Fibroblast of peridontal ligament (primary cell): ENCODE results near the gene ERFL.

ENCODE experiments used
- DNase-seq: peaks from one replicate; pipeline ENCODE4 v3.0.0-alpha.2; 2010; ENCODE audit errors: extremely low read depth

Gene ERFL

GRCh38 chr19:41897820-41898219, 30.4 kb downstream of the ERFL start:
- no peak for DNase-seq

DNA sequence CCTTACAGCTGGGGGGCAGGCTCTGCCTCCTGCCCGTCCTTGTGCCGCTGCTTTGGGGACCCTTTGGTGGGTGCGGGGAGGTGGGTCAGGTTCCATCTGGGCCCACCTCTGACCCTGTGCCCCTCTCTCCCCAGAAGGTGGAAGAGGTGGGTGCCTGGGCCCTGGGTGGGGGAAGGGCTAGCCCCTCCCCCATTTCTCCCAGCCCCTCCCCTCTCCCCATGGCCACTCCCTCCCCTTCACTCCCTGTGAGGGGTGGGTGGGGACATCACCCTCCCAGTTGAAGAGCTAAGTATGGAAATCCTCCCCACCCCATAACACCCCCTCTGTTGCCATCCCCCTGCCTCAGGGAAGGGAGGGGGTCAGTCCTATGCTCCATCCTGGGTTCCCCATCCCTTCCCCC, 31.1 kb downstream of the ERFL start:
- no peak for DNase-seq

- no peak for DNase-seq
Observed at GRCh38 chr19:41896581-41896942, 31.7 kb downstream of the ERFL start.

GRCh38 chr19:41895745-41896580, 32.3 kb downstream of the ERFL start:
- no peak for DNase-seq

DNA sequence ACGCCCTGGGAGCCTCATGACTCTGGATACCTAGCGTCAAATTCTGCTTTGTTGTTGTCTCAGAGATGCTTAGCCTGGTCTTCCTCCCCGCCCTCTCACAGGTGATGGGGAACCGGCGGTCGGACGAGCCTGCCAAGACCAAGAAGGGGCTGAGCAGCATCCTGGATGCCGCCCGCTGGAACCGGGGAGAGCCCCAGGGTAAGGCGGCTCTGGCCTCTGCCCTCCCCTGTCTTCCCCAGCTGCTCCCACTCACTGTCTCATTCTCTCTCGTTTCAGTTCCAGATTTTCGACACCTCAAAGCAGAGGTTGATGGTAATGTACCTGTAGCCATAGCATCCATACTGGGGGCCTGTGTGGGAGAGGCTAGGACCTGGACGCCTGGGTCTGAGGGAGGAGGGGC, 33.9 kb downstream of the ERFL start:
- no peak for DNase-seq

DNA sequence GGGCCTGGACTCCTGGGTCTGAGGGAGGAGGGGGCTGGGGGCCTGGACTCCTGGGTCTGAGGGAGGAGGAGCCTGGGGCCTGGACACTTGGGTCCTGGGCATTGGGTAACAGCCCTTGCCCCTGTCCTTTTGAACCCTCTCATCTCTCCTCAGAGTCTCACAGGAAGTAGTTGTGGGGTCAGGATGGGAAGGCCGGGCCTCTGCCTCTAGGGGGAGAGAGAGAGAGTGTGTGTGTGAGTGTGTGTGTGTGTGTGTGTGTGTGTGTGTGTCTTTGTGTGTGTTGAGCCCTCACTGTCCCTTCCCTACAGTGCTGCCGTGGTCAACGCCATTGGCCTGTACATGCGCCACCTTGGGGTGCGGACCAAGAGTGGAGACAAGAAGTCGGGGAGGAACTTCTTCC, 34.4 kb downstream of the ERFL start:
- DNase-seq, result no peak

DNA sequence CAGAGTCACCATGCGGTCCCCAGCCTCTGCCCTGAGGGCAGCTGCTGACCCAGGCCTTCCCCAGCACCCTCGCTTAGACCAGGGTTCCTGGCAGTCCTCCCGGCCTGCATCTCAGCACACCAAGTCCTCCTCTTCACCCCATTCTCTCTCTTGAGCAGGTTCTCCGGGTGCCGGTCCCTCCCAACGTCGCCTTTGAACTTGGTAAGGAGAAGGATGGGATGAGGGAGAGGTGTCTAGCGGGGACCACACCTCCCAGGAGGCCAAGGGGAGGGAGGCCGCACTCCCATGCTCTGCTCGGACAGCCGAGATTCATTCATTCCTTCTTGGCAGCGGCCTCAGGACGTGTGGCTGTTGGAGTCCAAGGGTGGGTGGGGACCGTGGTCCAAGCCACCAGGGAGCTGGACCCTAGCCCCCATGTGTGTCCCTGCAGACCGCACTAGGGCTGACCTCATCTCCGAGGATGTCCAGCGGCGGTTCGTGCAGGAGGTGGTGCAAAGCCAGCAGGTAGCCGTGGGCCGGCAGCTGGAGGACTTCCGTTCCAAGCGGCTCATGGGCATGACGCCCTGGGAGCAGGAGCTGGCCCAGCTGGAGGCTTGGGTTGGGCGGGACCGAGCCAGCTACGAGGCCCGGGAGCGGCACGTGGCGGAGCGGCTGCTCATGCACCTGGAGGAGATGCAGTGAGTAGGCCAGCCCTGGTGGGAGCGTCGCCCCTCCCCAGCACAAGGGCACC, 35.9 kb downstream of the ERFL start:
- no peak for DNase-seq

- DNase-seq, result no peak
Observed at GRCh38 chr19:41890936-41891335, 37.3 kb downstream of the ERFL start.

GRCh38 chr19:41889896-41890295, 38.4 kb downstream of the ERFL start:
- no peak for DNase-seq

DNA sequence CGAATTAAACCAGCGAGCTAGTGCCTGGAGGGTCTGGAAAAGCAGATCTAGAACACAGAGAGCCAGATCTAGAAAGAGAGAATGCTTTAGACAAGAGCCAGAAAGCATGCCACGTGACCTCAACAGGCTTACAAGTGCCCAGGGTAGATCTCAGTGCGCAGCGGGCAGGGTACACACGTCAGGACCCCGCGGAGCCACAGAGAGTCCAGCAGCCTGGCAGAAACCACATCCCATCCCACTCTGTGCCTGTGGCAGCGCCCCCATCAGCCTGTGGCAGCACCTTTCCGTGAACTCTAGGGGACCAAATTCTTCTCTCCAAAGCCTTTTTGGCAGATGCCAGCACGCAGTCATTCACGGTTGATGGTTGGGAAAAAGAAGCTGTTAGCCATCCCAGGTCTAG, 39.3 kb downstream of the ERFL start:
- DNase-seq, result no peak

DNA sequence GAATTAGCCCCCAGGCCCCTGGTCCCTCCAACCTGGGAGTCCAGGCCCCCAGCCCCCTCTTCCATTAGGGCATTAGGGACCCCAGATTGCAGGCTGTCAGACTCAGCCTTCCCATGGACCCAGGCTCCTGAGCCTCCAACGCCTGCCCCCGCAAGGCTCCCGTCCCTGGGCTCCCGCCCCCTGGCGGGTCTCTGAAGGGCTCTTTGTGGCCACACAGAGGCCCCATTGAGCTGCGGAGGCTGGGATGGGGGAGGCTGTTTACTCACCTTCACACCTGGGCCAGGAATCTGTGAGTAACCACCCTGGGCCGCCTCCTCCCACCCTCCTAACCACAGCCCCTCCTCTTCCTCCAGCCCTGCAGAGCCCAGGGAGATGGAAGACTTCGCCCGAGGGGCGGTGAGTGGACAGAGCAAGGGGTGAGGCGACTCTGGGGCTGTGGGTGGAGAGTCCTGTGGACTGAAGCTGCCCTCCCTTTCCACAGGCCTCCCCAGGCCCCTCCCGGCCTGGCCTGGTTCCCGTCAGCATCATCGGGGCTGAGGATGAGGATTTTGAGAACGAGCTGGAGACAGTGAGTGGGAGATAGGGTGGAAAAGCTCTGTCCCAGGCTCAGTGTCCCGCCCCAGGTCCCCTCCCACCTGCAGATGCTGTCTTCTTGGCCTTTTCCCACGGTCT, 40.4 kb downstream of the ERFL start:
- DNase-seq, result no peak

GRCh38 chr19:41886761-41887710, 41.2 kb downstream of the ERFL start:
- DNase-seq, result no peak

GRCh38 chr19:41883821-41884733, 44.2 kb downstream of the ERFL start:
- peak; percentile 92 for DNase-seq

- no peak for DNase-seq
Observed at GRCh38 chr19:41883463-41883820, 44.8 kb downstream of the ERFL start.

- DNase-seq, result no peak
Observed at GRCh38 chr19:41882568-41883462, 45.4 kb downstream of the ERFL start, which contains the start of gene ARHGEF1. Gene ARHGEF1, plus strand, starts transcription at chr19:41883184. Its CDS starts 4,899 bp downstream, at chr19:41888083.

- no peak for DNase-seq
Observed at GRCh38 chr19:41880329-41880708, 47.9 kb downstream of the ERFL start.

DNA sequence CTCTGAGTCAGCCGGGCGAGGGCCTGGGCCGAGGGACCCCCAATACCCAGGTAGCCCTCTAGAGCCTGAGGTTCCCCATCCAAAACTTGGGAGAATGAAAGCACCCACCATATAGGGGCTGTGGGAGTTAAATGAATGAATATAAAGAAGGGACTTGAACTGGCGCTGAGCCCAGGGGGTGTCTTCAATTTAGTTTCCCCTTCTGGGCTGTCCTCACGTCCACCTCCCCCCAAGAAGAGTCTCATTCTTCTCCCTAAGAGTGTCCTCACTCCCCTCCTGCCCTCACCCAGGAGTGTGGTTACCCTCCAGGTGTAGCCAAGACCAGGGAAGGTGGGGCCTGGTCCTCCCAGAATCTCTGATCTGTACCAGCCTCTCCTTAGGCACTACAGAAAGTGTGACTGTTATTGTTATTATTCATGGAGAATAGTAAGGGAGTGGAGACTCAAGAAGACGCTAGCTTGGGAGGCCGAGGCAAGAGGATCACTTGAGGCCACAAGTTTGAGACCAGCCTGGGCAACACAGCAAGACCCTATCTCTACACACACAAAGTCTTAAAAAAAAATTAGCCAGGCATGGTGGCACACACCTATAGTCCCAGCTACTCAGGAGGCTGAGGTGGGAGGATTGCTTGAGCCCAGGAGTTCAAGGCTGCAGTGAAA, 48.5 kb downstream of the ERFL start:
- DNase-seq, result no peak

DNA sequence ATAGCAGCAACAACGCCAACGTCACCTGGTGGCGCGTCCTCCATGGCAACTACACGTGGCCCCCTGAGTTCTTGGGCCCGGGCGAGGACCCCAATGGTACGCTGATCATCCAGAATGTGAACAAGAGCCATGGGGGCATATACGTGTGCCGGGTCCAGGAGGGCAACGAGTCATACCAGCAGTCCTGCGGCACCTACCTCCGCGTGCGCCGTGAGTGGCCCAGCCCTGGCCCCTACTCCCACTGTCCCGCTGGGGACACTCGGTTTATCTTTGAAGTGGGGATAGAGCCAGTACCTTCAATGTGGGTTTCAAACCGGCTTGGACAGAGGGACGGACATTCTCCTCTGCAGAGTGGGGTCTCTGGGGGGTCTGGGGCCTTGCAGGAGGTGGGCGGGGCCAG, 49.2 kb downstream of the ERFL start:
- no peak for DNase-seq
